PC-3 (cell line): ENCODE data around the gene SPATA32.

ENCODE experiments used
- EZH2 ChIP-seq: fragments of 300-600 bp; sonication (generic); IDR thresholded peaks from one replicate; pipeline ENCODE4 v1.6.1; 2017; ENCODE audit warnings: antibody characterized with exemption, mild to moderate bottlenecking, low read length; ENCODE audit not compliant: unreplicated experiment
- EZH2phosphoT487 ChIP-seq: fragments of 300-600 bp; sonication (generic); IDR thresholded peaks from 2 replicates; pipeline ENCODE4 v1.6.1; 2018; ENCODE audit warnings: mild to moderate bottlenecking, antibody characterized with exemption, low read length, borderline replicate concordance
- TF ChIP-seq, protein P1 (sequence below): fragments of 300-600 bp; sonication (generic); conservative IDR thresholded peaks from 2 replicates; pipeline ENCODE4 v1.5.1; 2017; ENCODE audit warnings: antibody characterized with exemption, low read depth, mild to moderate bottlenecking, low read length

DNA sequence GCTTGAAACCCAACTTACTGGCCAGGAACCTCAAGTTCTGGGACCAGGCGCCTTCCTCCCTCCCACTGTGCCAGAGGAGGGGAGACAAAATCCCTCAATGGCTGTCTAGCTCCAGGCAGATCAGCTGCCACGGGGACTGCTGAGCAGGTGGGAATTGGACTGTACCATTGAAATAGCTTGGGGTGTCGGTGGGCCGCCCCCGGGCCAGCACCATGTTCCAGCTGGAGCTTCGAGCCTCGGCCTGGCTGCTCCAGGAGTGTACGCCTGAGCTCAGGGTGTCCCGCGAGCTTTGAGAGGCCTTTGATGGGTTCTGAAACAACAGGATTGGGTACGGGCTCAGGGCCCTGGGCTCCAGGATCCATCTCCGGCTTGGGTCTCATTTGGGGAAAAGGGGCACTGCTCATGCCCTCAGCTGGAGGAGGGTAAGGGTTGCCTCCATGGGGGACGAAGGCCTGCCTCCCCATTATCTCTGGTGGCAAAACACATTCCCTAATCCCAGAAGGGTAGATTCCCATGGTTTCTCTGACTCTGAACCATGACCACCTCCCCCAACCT is 4.6 kb upstream of the SPATA32 start:
- TF ChIP-seq EZH2, result no peak
- TF ChIP-seq, protein P1, sequence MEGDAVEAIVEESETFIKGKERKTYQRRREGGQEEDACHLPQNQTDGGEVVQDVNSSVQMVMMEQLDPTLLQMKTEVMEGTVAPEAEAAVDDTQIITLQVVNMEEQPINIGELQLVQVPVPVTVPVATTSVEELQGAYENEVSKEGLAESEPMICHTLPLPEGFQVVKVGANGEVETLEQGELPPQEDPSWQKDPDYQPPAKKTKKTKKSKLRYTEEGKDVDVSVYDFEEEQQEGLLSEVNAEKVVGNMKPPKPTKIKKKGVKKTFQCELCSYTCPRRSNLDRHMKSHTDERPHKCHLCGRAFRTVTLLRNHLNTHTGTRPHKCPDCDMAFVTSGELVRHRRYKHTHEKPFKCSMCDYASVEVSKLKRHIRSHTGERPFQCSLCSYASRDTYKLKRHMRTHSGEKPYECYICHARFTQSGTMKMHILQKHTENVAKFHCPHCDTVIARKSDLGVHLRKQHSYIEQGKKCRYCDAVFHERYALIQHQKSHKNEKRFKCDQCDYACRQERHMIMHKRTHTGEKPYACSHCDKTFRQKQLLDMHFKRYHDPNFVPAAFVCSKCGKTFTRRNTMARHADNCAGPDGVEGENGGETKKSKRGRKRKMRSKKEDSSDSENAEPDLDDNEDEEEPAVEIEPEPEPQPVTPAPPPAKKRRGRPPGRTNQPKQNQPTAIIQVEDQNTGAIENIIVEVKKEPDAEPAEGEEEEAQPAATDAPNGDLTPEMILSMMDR, result no peak
- TF ChIP-seq EZH2phosphoT487, result no peak
